Prostate gland (tissue), 2 donors: ENCODE measurements around the gene DNAJC30.

Source experiments
- CTCF ChIP-seq, 4 experiments: fragments of 200-600 bp in 2 of 4; fragments of 450-650 bp in 2 of 4; sonication (generic) in 2 of 4; IDR thresholded peaks; 1 replicate in 3 of 4; 2 replicates in 1 of 4; pipeline ENCODE4 v1.5.1; 2016 to 2019; ENCODE audit warnings: antibody characterized with exemption in 4 of 4, mild to moderate bottlenecking in 2 of 4, moderate library complexity in 2 of 4
- POLR2A ChIP-seq: fragments of 450-650 bp; IDR thresholded peaks from one replicate; pipeline ENCODE4 v1.6.1; 2016; ENCODE audit warnings: antibody characterized with exemption, mild to moderate bottlenecking
- POLR2AphosphoS5 ChIP-seq: sonication (generic); formaldehyde crosslinking; IDR thresholded peaks from one replicate; pipeline ENCODE4 v1.6.1; 2017; ENCODE audit warnings: antibody characterized with exemption

GRCh38 chr7:73649576-73649975 is 33.7 kb downstream of the DNAJC30 start:
- TF ChIP-seq CTCF (IDR thresholded peaks at IDR 0.05) (no peak), POLR2AphosphoS5 (no peak), POLR2A (no peak)
